Activated T-helper 9 cell treated with anti-CD3 and anti-CD28 coated beads, Interleukin-2, amount 50 U/mL, for 16 hours (primary cell): ENCODE data around the gene PTP4A2.
"Not testable (repeated sequence)": the region's sequence is repeated elsewhere in the genome, so short reads cannot be mapped to it uniquely, and the experiment has no call there.

Source experiments
- DNase-seq: peaks from one replicate; pipeline ENCODE4 v3.0.0-alpha.2; 2020; ENCODE audit warnings: low read depth

PTP4A2 gene

GRCh38 chr1:31949862-31950261, 11.7 kb upstream of the PTP4A2 start:
- no peak for DNase-seq

- not testable (repeated sequence) for DNase-seq
Measured at GRCh38 chr1:31945677-31946076, 7.5 kb upstream of the PTP4A2 start.

DNA sequence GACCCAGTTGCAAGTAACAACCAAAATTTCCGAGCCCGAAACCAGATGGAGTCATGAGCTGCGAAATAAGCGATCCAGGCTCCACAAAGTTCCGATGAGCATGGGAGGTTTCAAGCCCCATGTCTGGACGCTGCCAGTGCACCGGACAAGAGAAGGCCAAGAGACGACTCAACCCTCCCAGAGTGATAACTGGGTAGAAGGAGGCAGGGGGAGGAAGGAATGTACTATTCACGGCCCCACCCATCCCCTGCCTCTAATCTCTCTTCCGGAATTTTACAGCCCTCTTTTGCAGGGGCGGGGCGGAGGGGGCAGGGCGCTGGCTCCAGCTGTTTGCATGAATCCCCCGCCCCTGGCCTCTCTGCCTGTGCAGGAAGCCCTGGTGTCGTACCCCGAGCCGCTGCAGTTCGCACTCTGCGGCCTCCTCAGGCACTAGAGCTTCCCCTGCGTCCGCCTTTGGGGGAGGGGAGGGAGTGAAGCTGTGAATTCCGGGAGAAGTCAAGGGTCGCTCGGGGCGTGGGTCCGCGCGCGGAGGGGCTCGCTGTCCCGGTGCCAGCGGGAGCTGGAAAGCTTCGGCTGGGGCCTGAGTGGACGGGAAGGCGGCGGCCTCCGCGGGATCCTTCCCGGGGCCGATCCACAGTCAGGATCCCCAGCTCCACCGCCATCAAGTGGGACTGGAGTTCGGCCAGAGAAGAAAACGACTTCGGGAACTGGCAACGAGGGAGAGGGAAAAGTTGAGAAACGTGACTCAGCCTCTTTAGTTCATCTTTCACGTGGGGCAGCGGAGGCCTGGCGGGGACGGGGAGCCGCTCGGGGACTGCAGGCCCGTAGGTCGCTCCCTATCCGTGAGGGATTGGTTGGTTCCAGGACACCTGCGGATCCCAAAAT, 6.3 kb upstream of the PTP4A2 start:
- DNase-seq, result peak; percentile 64

- no peak for DNase-seq
Measured at GRCh38 chr1:31943546-31944184, 5.5 kb upstream of the PTP4A2 start.

GRCh38 chr1:31942061-31942460, 3.9 kb upstream of the PTP4A2 start:
- DNase-seq, result not testable (repeated sequence)

GRCh38 chr1:31939484-31940329, 1.5 kb upstream of the PTP4A2 start:
- peak; percentile 64 for DNase-seq

DNA sequence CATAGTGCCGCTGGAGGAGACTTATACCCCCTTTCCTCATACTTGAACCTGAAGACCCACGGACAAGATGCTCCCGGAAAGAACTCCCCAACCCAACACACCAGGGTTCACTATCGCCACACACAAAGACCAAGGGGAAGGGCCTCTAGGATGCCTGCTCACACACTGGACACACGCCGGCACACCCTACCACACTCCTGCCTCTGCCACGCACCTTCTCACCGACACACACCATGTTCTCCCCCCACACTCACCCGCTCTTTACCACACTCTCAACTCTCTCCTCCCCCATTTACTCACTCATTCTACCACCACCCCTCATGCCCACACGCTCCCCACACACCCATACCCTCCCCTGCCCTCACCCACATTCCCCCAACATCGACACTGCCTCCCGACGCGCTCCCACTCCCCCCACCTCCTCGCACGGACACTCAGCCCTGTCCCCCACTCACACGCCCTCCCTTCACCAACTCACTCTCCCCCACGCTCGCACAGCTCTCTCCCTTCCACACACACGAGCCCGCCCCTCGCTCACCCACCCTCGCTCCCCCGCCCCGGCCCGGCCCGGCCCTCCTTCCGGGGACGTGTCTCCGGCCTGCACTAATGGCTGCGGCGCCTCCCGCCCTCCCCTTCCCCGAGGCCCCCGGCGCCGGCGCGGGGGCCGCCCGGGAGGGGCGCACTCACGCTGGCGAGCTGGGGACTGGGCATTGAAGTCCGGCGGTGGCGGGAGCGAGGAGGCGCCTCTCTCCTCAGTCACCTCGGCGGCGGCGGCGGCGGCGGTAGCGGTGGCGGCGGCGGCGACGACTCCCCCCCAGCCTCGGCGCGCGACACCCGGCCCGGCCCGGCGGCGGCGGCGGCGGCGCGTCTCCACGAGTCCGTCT, 626 bp downstream of the PTP4A2 start:
- peak; percentile 74 for DNase-seq

- DNase-seq, result no peak
Measured at GRCh38 chr1:31936981-31937299, 1.2 kb downstream of the PTP4A2 start.

- no peak for DNase-seq
Measured at GRCh38 chr1:31936278-31936980, 1.7 kb downstream of the PTP4A2 start.

GRCh38 chr1:31934706-31935629, 3.2 kb downstream of the PTP4A2 start:
- DNase-seq, result no peak

- DNase-seq, result no peak
Measured at GRCh38 chr1:31932491-31933316, 5.5 kb downstream of the PTP4A2 start.

DNA sequence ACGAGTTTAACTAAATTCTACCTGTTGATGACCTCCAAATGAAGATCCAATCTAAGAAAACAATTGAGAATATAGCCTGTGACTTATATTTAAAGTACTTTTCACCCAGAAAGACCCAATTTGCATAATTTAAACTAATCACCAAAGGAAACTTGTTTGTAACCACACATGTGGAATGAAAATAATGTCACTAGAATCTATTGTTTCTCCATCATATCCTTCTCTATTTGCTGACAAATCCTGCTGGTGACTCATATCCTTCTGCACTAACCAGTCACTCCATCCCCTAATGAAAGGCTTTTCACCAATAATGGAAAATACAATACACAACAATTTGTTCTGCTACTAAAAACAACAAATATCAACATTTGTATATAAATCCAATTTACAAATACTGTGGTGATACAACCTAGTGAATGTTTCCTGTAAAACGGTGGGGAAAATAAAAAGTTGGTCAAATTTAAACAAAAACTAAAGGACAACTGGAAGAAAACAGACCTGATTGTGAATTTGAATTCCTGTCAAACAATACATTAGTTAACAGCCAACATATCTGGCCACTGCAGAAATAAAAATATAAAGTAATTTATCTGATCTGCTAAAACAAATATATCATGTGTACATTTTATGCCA, 6.5 kb downstream of the PTP4A2 start:
- DNase-seq, result no peak

DNA sequence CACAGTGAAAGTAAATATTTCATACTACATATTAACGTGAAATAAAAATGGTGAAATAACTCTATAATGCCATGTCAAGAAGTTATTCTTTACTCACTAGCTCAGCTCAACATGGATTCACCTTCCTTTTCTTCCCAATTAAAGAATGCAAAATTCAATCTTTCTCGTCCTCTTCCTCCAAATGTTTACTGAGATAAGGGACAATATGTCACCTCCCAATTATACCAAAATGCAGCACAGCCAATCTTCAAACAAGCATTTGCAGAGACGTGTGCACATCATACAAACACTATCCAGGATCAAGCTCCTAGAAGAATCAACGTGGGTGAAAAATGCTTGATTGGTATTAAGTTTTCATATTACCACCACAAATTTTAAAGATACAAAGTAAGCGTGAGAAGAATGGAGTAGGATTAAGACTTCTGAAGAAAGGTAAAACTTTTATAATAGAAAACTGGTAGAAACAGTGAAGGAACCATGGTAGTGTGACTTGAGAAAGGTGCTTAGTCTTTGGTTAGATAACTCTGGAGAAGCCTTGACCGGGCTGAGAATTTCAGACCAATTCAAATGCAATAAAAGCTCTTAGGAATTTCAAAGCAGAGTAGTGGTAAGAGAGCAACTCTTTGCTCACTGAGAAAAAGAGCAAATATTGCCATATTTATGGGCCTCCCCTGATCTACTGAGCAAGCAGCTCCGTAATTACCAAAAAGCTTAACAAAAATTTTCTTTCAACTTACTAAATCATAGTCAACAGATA, 7.2 kb downstream of the PTP4A2 start:
- no peak for DNase-seq

GRCh38 chr1:31927661-31927980, 10.5 kb downstream of the PTP4A2 start:
- DNase-seq, result no peak

DNA sequence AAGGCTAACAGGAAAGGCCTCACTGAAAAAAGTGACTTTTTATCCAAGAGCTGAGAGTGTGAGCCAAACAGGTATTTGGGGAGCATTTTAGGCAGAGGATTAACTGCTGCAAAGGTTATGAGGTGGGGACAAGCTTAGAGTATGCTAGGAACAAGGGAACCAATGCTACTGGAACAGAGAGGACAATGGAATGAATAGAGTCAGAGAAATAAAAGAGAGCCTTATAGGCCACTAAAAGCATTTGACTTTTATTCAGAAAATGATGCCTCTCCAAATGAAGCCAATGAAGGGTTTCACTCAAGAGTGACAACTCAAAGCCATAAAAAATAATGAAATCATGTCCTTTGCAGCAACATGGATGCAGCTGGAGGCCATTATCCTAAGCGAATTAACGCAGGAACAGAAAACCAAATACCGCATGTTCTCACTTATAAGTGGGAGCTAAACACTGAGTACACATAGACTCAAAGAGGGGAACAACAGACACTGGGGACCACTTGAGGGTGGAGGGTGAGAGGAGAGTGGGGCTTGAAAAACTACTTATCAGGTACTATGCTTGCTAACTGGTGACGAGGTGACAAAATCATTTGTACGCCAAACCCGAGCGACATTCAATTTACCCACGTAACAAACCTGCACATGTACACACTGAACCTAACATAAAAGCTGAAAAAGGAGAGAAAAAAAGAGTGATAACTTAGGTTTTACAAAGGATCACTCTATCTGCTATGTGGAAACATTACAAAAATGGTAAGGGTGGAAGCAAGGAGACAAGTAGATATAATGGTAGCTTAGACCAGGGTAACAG, 11.1 kb downstream of the PTP4A2 start:
- DNase-seq, result no peak

- DNase-seq, result no peak
Measured at GRCh38 chr1:31926252-31926651, 11.9 kb downstream of the PTP4A2 start.

DNA sequence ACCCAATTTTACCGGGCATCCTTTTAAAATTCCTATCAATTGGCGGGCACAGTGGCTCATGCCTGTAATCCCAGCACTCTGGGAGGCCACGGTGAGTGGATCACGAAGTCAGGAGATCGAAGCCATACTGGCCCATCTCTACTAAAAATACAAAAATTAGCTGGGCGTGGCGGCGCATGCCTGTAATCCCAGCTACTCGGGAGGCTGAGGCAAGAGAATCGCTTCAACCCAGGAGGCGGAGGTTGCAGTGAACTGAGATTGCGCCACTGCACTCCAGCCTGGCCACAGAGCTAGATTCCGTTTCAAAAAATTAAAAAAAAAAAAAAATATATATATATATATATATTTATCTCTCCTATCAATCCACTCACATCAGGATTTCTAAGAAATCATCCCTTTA, 12.3 kb downstream of the PTP4A2 start:
- not testable (repeated sequence) for DNase-seq
